NCI-H2227 (cell line): ENCODE measurements around the gene PTK6.
"Not testable (repeated sequence)": the region's sequence is repeated elsewhere in the genome, so short reads cannot be mapped to it uniquely, and the experiment has no call there.

Source experiments
- DNase-seq: peaks from one replicate; lab custom pipeline; 2025; ENCODE audit not compliant: unreplicated experiment; lab: John Stamatoyannopoulos, UW

Gene PTK6

GRCh38 chr20:63536997-63537524, at the start of gene PTK6:
Gene PTK6 (minus strand): TSS chr20:63537376. CDS start chr20:63537314, 62 bp downstream.
- DNase-seq: no peak

DNA sequence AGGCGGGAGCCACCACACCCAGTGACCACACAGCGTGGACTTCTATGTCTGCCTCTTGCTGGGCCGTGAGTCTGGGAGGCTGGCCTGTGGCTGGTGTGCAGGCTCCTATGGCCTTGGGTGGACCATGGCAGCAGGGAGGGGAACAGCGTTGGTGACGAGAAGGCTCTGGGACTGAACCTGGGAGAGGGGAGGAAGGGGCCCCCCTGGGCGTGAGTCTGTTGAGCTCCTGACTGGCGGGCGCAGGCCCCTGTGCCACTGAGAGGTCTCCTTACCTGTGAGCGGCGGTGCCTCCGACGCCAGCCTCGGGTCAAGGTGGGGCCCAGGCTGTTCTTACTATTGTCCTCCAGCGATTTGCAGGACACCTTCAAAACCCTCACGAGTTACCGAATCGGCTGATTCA, 49.6 kb upstream of the PTK6 start:
- no peak for DNase-seq

GRCh38 chr20:63585616-63586565, 48.7 kb upstream of the PTK6 start:
- DNase-seq: no peak

- no peak for DNase-seq
These were observed 45.3 kb upstream of the PTK6 start for GRCh38 chr20:63582382-63583063.

GRCh38 chr20:63580796-63581461, 43.8 kb upstream of the PTK6 start:
- peak; percentile 27 for DNase-seq

- DNase-seq: no peak
These were observed 42.0 kb upstream of the PTK6 start for GRCh38 chr20:63579017-63579694.

DNA sequence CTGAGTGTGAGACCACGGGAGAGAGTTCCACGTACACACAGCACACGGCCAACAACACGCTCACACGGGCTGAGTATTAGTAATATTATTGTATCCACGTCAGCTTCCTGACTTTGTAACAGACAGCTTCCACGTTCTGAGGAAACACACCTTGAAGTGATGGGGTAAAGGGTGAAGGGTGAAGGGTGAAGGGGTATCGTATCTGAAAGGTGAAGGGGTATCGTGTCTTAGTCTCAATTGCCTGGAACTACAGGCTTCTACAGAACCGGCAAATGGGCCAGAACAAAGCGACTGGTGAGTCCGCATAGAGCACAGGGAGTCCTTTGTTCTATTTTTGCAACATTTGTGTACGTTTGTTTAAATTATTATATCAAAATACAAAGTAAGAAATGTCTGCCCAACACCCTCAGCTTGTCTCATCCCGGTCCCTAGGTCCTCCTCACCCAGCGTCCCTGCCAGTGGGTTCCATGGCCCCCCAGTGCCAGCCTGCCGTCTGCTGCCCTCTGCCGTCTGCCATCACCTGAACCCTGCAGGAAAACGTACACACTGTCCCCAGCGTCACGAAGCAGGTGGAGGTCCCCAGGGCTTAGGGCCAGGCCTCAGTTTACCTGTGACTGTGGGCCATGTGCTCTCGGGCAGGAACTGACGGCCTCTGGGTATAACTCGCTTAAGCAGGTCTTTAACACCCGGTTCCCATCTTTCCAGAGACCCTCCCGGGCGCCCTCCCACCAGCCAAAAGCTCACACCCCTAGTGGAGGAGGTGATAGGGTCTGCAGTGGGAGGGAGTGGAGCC, 41.2 kb upstream of the PTK6 start:
- no peak for DNase-seq

DNA sequence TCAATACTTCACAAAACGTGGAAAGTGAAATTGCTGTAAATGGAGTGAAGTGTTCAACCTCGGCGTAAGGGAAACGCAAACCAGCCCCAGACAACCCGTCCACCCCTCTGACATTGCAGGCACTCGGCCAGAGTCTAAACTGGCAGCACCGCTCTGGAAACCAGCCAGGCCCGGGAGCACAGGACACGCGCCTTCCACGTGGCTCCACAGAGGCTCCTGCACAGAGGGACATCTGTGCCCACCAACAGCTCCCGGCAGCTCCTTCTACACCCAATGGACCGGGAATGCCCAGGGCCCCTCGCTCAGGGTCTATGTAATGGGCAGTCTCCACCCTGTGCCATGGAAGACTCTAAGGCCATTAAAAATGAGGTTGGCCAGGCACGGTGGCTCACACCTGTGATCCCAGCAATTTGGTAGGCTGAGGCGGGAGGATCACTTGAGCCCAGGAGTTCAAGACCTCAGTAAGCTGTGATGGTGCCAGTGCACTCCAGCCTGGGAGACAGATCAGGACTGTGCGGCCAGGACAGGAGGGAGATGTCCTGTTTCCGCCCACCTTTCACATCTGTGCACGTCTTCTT, 40.2 kb upstream of the PTK6 start:
- DNase-seq: no peak

- DNase-seq: no peak
These were observed 39.1 kb upstream of the PTK6 start for GRCh38 chr20:63576311-63576710.

DNA sequence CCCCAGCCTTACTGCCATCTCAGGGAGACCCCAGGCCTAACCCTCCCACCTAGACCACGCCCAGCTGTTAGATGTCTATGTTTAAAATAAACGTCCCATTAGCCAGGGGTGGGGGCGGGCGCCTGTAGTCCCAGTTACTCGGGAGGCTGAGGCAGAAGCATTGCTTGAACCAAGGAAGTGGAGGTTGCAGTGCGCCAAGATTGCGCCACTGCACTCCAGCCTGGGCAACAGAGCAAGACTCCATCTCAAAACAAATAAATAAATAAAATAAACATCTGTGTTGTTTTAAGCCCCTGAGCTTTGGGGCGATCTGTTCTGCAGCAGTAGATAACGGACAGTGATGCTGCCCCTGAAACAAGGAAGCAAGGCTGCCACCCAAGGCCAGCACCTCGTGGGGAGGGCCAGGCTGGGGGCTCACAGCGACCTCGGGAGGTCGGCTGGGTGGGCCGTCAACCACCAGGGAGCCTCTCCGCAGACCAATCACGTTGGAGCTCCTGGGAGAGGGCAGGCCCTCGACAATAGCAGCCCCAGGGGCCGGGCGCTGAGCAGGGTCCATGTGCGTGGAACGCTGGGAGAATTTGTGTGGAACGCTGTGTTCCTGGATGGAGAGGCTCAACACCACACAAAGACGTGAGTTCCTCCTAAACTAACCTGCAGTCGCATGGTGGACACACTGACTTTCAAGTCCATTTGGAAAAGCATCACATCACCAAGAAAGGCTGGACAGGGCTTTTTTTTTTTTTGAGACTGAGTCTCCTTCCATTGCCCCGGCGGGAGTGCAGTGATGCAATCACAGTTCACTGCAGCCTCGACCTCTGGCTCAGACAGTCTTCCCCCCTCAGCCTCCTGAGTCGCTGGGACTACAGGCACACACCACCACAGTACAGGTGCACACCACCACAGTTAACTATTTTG, 37.9 kb upstream of the PTK6 start:
- DNase-seq: no peak

GRCh38 chr20:63574156-63574828, 37.1 kb upstream of the PTK6 start, which contains the start of gene HELZ2:
Gene HELZ2 (minus strand): TSS chr20:63574239. CDS start chr20:63572385, 1,854 bp downstream.
- peak; percentile 81 for DNase-seq

GRCh38 chr20:63573647-63574131, 36.5 kb upstream of the PTK6 start:
- DNase-seq: no peak

GRCh38 chr20:63572788-63573646, 35.8 kb upstream of the PTK6 start:
- DNase-seq: no peak

DNA sequence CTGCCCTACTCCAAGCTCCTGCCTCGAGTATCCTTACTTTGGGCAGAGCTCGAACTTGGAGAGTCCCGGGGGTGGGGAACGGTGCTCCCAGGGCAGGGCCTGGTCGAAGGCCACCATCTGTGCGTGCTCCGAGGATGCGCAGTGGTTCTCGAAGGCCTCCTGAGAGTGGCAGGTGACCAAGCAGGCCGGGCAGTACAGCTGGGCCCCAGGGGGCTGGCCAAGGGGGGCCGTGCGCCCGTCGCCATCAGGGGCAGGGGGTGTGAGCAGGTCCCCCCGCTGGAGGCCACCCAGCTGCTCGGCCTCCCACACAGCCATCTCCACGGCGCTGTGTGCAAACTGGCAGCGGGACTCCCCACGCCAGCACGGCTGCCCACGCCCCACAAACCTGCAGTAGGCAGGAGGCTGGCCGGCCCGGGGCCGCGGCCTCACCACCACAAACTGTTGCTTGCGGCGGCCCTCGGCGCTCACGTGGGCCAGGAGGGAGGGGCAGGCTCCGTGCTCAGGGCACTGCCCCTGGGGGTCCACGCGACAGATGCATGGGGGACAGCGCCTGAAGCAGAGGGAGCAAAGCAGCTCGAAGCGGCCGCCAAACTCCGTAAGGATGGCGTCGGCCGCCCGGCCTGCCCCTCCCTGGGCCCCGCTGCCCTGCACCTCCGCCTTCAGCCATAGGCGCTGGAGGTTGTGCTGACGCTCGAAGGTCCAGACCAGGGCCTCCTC, 35.1 kb upstream of the PTK6 start:
- no peak for DNase-seq

DNA sequence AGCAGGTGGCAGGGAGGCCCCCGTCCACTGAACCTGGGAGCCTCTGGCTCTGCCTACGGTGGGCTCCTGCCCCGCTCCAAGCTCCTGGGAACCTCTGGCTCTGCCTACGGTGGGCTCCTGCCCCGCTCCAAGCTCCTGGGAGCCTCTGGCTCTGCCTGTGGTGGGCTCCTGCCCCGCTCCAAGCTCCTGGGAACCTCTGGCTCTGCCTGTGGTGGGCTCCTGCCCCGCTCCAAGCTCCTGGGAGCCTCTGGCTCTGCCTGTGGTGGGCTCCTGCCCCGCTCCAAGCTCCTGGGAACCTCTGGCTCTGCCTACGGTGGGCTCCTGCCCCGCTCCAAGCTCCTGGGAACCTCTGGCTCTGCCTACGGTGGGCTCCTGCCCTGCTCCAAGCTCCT, 33.9 kb upstream of the PTK6 start:
- DNase-seq: not testable (repeated sequence)
